Stimulated activated CD4-positive, alpha-beta T cell treated with anti-CD3 and anti-CD28 coated beads, Interleukin-12 subunit alpha, Interleukin-12 subunit beta, amount 100 ng/mL, for 48 hours (primary cell): ENCODE data around the gene INPP5A.
"Not testable (repeated sequence)": the region's sequence is repeated elsewhere in the genome, so short reads cannot be mapped to it uniquely, and the experiment has no call there.

Experiments
- DNase-seq, 3 donors: peaks; one replicate each; pipeline ENCODE4 v3.0.0-alpha.2; 2020; ENCODE audit warnings: low read depth in 2 of 3, low spot score in 1 of 3

Gene INPP5A

GRCh38 chr10:132503581-132504421 lies 33.8 kb upstream of the INPP5A start:
- no peak for DNase-seq

- no peak for DNase-seq
Measured at GRCh38 chr10:132504501-132505272, 32.9 kb upstream of the INPP5A start.

- not testable (repeated sequence) for DNase-seq
Measured at GRCh38 chr10:132505546-132505945, 32.0 kb upstream of the INPP5A start.

- no peak for DNase-seq
Measured at GRCh38 chr10:132506711-132507408, 30.7 kb upstream of the INPP5A start.

GRCh38 chr10:132507409-132507955 lies 30.1 kb upstream of the INPP5A start:
- no peak for DNase-seq

- no peak for DNase-seq
Measured at GRCh38 chr10:132507956-132508490, 29.6 kb upstream of the INPP5A start.

- DNase-seq: no peak
Measured at GRCh38 chr10:132508581-132509443, 28.8 kb upstream of the INPP5A start.

GRCh38 chr10:132509506-132510173 lies 27.9 kb upstream of the INPP5A start:
- DNase-seq: no peak

GRCh38 chr10:132510174-132510611 lies 27.4 kb upstream of the INPP5A start:
- DNase-seq: no peak

GRCh38 chr10:132511121-132512051 lies 26.2 kb upstream of the INPP5A start:
- no peak for DNase-seq

GRCh38 chr10:132512052-132512442 lies 25.5 kb upstream of the INPP5A start:
- no peak for DNase-seq

- no peak for DNase-seq
Measured at GRCh38 chr10:132512693-132513345, 24.8 kb upstream of the INPP5A start.

GRCh38 chr10:132514821-132515520 lies 22.6 kb upstream of the INPP5A start:
- DNase-seq: no peak

GRCh38 chr10:132515811-132516726 lies 21.5 kb upstream of the INPP5A start:
- no peak for DNase-seq

GRCh38 chr10:132516771-132517725 lies 20.5 kb upstream of the INPP5A start:
- DNase-seq: no peak
